ENCODE results near the gene TNS4.
A peak's percentile ranks its signal among the peaks of the same experiment; 100 is the strongest.
"Not testable (repeated sequence)": the region's sequence is repeated elsewhere in the genome, so short reads cannot be mapped to it uniquely, and the experiment has no call there.

The TNS4 gene
- 0.63 to 1.2 reads per million in 2 donors for total RNA-seq

DNA sequence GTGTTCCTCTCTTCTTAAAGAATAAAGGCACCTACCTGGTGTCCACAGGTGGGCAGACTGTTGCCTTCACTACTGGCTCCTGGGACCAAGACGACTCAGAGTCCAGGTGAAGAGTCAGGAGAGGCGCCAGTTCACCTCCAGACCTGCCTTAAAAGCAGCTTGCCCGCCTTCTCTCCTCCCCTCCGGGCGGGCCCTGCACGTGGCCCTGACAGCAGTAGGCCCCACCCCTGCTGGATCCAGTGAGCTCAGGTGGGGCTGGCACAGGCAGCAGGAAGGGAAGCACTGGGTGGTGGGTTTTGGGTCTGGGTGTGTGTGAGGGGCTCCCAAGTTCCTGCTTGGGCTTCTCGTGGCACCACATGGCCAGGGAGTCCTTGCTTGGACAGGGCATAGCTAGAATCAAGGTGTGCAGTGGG, at the start of gene TNS4:
Gene TNS4, minus strand, starts transcription at position 125 of the 413 bp plus-strand sequence. CDS start 5,198 bp downstream, outside the sequence.
- DNase-seq: no peak

GRCh38 chr17:40550608-40551007, 49.2 kb upstream of the TNS4 start:
- DNase-seq: no peak

DNA sequence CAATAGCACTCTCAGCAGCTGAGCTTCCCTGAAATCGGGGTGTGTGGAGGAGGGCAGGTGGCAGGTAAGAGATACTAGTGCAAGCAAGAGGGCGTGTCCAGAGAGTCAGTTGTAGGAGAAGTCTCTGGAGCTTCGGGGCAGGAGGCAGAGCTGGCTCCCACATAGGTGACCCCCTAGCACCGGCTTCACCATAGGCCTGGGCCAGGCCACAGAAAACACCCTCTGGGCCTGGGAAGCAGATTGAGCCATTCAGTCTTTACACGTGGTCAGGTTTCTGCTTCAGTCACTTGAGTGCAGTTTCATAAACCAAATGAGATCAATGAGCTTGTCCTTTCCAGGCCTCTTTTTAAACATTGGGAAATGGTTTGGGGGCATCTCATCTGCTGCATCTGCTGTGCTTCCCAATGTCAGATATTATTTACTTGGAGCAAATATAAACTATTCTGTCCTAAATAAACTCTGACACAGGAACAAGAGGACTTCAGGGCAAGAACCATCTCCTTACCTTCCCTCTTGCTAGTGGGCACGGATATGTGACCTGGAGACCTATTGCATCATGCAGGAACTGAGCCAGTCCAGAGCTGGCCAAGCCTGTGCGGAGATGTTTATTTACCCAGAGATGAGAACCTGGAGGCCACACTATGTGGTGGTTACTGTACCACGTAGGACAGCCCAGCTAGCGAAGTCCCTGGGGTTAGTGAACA, 47.7 kb upstream of the TNS4 start:
- no peak for DNase-seq

- no peak for DNase-seq
These were observed 47.1 kb upstream of the TNS4 start for GRCh38 chr17:40548491-40548981.

GRCh38 chr17:40547785-40548478, 46.5 kb upstream of the TNS4 start:
- no peak for DNase-seq

GRCh38 chr17:40547079-40547784, 45.8 kb upstream of the TNS4 start:
- DNase-seq: no peak

GRCh38 chr17:40546497-40546896, 45.1 kb upstream of the TNS4 start:
- not testable (repeated sequence) for DNase-seq

- DNase-seq: no peak
These were observed 44.2 kb upstream of the TNS4 start for GRCh38 chr17:40545660-40546059.

DNA sequence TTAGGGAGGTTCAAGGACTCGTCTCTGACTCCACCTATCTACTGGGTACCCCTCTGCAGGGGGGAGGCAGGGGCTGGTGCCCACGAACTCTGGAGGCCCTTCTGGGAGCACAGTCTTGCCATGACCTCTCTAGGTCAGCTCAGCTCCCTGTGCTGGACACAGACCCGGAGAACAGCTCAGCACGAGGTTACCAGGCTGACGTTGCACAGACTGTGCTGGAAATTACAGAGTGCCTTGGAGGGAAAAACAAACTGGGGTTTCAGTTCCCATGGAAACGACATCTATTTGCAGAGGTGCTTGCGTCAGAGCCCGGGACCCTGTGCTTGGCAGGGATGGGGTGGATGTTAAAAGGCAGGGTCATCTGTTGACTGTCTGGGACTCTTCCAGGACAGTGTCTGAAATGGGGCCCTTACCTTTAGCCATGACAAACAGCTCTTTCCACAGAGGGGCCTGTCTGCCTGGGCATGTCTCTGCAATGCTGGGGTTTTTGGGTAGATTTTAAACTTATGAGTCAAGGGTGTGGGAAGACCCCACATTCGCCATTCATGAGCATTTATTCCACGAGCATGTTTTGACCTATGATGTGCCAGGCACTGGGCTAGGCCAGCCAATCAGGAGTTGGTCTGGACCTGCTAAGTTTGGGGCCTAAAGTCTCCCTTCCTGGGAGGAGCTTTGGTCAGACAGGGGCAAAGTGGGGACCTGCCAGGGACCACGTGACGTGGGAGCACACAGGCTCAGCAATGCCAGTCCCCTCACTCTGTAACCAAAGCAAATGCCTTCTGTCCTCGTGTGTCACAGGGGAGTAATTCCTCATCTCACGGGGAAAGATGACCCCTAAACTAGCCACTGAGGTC, 41.4 kb upstream of the TNS4 start:
- DNase-seq: peak; percentile 38

- no peak for DNase-seq
These were observed 40.6 kb upstream of the TNS4 start for GRCh38 chr17:40541873-40542557.

DNA sequence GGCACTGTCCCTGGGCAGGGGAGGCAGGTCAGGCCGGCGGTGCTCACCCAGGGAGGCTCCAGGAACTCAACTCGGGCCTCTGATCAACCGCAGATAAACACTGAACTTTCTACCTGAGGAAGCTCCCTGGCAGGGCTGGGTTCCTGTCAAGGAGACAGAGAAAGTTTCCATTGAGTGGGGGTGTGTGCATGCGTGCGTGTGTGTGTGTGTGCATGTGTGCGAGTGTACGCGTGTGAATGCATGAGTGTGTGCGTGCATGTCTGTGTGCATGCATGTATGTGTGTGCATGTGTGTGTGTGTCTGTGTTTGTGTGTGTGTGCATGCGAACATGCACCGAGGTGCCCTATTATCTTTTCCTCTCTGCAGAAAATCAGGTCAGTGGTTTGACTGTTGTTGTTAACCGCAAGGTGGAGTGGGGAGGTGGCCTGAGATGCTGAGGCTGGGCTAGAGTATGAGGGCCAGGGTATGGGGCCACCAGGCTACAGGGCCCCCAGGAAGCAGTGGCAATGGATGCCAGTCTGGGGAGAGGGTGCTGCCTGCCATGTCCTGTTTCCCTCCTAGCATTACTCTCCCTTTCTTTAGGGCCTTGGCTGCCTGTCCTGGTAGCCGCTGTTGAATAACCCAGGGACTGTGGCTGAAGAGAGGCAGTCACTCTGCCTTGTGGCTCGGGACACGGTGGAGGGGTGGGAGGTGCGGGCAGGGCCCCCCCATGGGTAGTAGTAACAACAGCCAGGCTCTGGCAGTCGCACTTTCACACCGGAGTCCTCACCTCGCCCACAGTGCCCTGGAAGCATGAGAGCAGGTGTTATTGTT, 39.8 kb upstream of the TNS4 start:
- peak; percentile 69 for DNase-seq

- peak; percentile 42 for DNase-seq
These were observed 39.0 kb upstream of the TNS4 start for GRCh38 chr17:40540448-40540847.

GRCh38 chr17:40539711-40540411, 38.4 kb upstream of the TNS4 start:
- no peak for DNase-seq

DNA sequence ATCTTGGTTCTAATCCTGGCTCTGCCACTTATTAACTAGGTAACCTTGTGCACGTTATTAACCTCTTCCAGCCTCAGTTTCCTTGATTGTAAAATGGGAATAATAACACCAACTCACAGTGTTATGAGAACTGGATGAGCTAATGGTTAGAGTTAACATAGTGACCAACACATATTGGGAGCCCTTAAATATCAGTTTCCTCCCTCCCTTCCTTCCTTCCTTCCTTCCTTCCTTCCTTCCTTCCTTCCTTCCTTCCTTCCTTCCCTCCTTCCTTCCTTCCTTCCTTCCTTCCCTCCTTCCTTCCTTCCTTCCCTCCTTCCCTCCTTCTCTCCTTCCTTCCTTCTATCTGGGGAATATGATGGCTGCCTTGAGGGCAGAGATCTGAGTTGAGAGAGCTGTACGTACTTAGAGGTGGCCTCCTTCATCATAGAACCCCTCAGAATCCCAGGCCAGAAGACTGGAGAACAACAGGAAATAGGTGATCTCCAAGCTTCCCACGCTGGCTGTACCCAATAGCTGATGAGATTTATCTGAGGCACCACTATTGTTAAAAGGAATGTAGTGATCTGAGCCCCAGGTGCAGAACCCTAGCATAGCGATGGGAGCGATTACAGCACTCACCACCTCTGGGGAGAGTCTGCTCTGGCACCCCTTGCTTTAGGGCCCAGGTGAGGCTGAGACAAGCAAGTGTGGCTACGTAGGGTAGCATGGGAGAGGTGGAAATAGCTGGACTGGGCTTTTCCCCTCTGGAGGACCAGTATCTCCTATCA, 37.7 kb upstream of the TNS4 start:
- no peak for DNase-seq

DNA sequence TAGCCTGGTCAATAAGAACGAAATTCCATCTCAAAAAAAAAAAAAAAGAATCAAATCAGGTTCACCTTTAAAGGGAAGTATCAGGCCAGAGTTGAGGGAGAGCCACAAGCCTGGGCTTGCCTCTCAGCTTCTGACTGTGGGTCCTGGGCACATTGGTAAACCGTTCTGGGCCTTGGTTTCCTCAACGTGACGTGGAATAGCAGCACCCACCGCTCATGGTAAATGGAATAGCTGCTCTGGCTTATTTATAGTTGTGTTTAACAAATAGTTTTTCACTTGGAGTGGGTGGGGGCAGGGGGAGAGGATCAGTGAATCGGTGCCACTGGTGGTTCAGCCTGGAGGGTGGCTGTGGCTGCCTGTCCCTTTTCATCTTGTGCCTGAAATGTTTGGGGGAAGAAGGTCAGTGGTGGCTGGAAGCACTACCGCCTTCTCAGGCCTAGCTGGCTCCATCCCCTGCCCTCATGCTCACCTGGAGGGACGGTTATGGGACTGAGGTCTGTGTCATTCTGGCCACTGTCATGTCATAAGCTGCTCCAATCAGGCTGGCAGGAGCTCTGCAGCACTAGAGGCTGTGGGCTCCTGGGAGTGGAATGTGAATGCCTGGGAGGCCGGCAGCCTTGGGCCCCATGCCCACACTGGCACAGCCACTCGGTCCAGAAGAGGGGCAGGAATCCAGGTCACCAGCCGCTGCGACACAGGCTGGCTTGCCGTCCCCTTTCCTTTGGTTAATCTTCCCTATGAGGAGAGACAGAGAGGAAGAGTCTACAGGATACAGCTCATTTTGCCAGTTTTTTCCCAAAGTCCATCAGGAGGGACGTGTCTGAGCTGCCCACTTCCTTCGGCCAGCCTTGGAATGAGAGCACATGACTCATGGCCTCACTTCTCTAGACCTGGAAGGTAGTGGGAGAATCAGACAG, 36.9 kb upstream of the TNS4 start:
- no peak for DNase-seq

GRCh38 chr17:40536295-40537171, 35.1 kb upstream of the TNS4 start:
- DNase-seq: no peak

DNA sequence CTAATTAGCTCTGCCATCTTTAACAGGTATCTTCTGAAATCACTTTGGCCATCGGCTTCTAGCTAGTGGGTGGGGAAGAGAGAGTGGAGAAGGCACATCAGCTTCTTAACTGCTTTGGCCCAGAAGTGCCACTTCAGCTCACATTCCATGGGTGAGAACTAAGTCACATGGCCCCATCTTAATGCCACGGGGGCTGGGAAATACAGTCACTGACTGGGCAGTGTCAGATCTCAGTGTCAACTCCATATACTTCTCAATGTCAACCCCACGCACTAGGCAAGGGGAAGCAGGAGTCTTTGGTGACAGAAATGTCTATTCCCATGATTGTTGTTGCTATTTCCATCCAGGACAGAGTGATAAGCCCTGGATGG, 34.5 kb upstream of the TNS4 start:
- no peak for DNase-seq

All from T-helper 9 cell (primary cell).